MM.1S (cell line): ENCODE results near the gene TFDP2.

ENCODE experiments used
- DNase-seq: peaks from one replicate; pipeline ENCODE4 v3.0.0-alpha.2; 2015
- H2AFZ ChIP-seq: fragments of 300-600 bp; sonication (generic); 2 replicates; pipeline ENCODE4 v1.6.0; 2016; ENCODE audit warnings: antibody characterized with exemption, low read length
- H3F3A ChIP-seq: fragments of 300-600 bp; sonication (generic); 2 replicates; pipeline ENCODE4 v1.6.1; 2016; ENCODE audit warnings: mild to moderate bottlenecking, antibody characterized with exemption, low read length, moderate library complexity, mixed read lengths; ENCODE audit not compliant: insufficient read depth
- H3K27ac ChIP-seq: fragments of 300-600 bp; sonication (generic); 2 replicates; pipeline ENCODE4 v1.5.1; 2016; ENCODE audit warnings: mild to moderate bottlenecking, low read length
- H3K27me3 ChIP-seq: fragments of 300-600 bp; sonication (generic); replicated peaks from 2 replicates; pipeline ENCODE4 v1.6.0; 2016; ENCODE audit warnings: low read length; ENCODE audit not compliant: insufficient read depth
- H3K36me3 ChIP-seq: fragments of 300-600 bp; sonication (generic); replicated peaks from 2 replicates; pipeline ENCODE4 v1.6.1; 2016; ENCODE audit warnings: mild to moderate bottlenecking, low read length, mixed read lengths; ENCODE audit not compliant: insufficient read depth
- H3K4me1 ChIP-seq: fragments of 300-600 bp; sonication (generic); 2 replicates; pipeline ENCODE4 v1.6.1; 2016; ENCODE audit warnings: low read length, mixed read lengths
- H3K4me2 ChIP-seq: fragments of 300-600 bp; sonication (generic); 2 replicates; pipeline ENCODE4 v1.6.0; 2016; ENCODE audit warnings: low read depth, low read length
- H3K4me3 ChIP-seq: fragments of 300-600 bp; sonication (generic); 2 replicates; pipeline ENCODE4 v1.5.1; 2016; ENCODE audit warnings: low read length, mixed read lengths
- H3K79me2 ChIP-seq: fragments of 300-600 bp; sonication (generic); 2 replicates; pipeline ENCODE4 v1.6.1; 2016; ENCODE audit warnings: mixed run types, low read length, mixed read lengths
- H3K9ac ChIP-seq: fragments of 300-600 bp; sonication (generic); 2 replicates; pipeline ENCODE4 v1.6.1; 2016; ENCODE audit warnings: low read length, mixed read lengths
- H3K9me2 ChIP-seq: fragments of 300-600 bp; sonication (generic); replicated peaks from 2 replicates; pipeline ENCODE4 v1.6.1; 2016; ENCODE audit warnings: mild to moderate bottlenecking, low read length, mixed read lengths; ENCODE audit not compliant: insufficient read depth
- H3K9me3 ChIP-seq: fragments of 300-600 bp; sonication (generic); replicated peaks from 2 replicates; pipeline ENCODE4 v1.6.1; 2016; ENCODE audit warnings: mild to moderate bottlenecking, low read length, mixed read lengths; ENCODE audit not compliant: insufficient read depth
- H4K20me1 ChIP-seq: fragments of 300-600 bp; sonication (generic); 2 replicates; pipeline ENCODE4 v1.6.1; 2016; ENCODE audit warnings: mild to moderate bottlenecking, low read length, moderate library complexity, mixed read lengths; ENCODE audit not compliant: insufficient read depth
- CTCF ChIP-seq: fragments of 300-600 bp; sonication (generic); IDR thresholded peaks from 2 replicates; pipeline ENCODE4 v1.5.1; 2016; ENCODE audit warnings: antibody characterized with exemption, low read length, mixed read lengths
- EZH2 ChIP-seq: fragments of 300-600 bp; sonication (generic); optimal IDR thresholded peaks from 2 replicates; pipeline ENCODE3; 2017; ENCODE audit warnings: low read depth, mild to moderate bottlenecking, antibody characterized with exemption, low read length, mixed read lengths
- EZH2phosphoT487 ChIP-seq: fragments of 300-600 bp; sonication (generic); IDR thresholded peaks from 2 replicates; pipeline ENCODE4 v1.6.1; 2018; ENCODE audit warnings: antibody characterized with exemption, low read length

Gene TFDP2

GRCh38 chr3:141941093-141941492 is 208.3 kb downstream of the TFDP2 start:
- Histone ChIP-seq H4K20me1 (no peaks in the 10 kb centered on the region), H3K79me2 (no peaks in the 10 kb centered on the region), H3K27me3 (no peaks in the 10 kb centered on the region), H2AFZ (no peak overlapping the region), H3K9ac (no peak overlapping the region), H3K9me2 (no peaks in the 10 kb centered on the region), H3F3A (no peaks in the 10 kb centered on the region), H3K9me3 (no peaks in the 10 kb centered on the region), H3K4me2 (no peak overlapping the region), H3K36me3 (no peaks in the 10 kb centered on the region), H3K4me3 (no peak overlapping the region), H3K27ac (no peak overlapping the region), H3K4me1 (no peaks in the 10 kb centered on the region)
- no peak for TF ChIP-seq EZH2phosphoT487
- no peak for TF ChIP-seq EZH2
- TF ChIP-seq CTCF: no peak
- no peak for DNase-seq

GRCh38 chr3:141940194-141940776 is 209.1 kb downstream of the TFDP2 start:
- H3K9me2 ChIP-seq: no peaks in the 10 kb centered on the region
- H2AFZ ChIP-seq: no peak overlapping the region
- no peaks in the 10 kb centered on the region for H3K27me3 ChIP-seq
- H3K4me2 ChIP-seq: no peak overlapping the region
- H3K9ac ChIP-seq: no peak overlapping the region
- no peaks in the 10 kb centered on the region for H3F3A ChIP-seq
- no peaks in the 10 kb centered on the region for H3K36me3 ChIP-seq
- H3K4me3 ChIP-seq: no peak overlapping the region
- H3K4me1 ChIP-seq: no peaks in the 10 kb centered on the region
- no peaks in the 10 kb centered on the region for H3K9me3 ChIP-seq
- no peaks in the 10 kb centered on the region for H4K20me1 ChIP-seq
- no peak for DNase-seq
- H3K79me2 ChIP-seq: no peaks in the 10 kb centered on the region
- TF ChIP-seq EZH2phosphoT487 (no peak), CTCF (no peak), EZH2 (no peak)
- no peak overlapping the region for H3K27ac ChIP-seq

GRCh38 chr3:141939759-141940158 is 209.6 kb downstream of the TFDP2 start:
- Histone ChIP-seq H3K9me3 (no peaks in the 10 kb centered on the region), H3K36me3 (no peaks in the 10 kb centered on the region), H3K27me3 (no peaks in the 10 kb centered on the region), H3K9me2 (no peaks in the 10 kb centered on the region), H3F3A (no peaks in the 10 kb centered on the region), H3K4me2 (no peak overlapping the region), H4K20me1 (no peaks in the 10 kb centered on the region), H3K4me1 (no peaks in the 10 kb centered on the region), H2AFZ (no peak overlapping the region), H3K79me2 (no peaks in the 10 kb centered on the region), H3K27ac (no peak overlapping the region), H3K4me3 (no peak overlapping the region), H3K9ac (no peak overlapping the region)
- TF ChIP-seq EZH2 (no peak), EZH2phosphoT487 (no peak), CTCF (no peak)
- DNase-seq: no peak
